Astrocyte (in vitro differentiated cells and primary cell): ENCODE data around the gene NPTX2. TPM values are rescaled to one million over a fixed set of nuclear protein-coding genes. Genes with fewer than 3 reads are reported as not detected.

Source experiments
- DNase-seq: peaks from one replicate; pipeline ENCODE4 v3.0.0-alpha.2; 2010; ENCODE audit warnings: low read depth
- FAIRE-seq: peaks from 2 replicates; lab custom pipeline; 2011; peaks lifted over from hg19 to GRCh38; lab: Jason Lieb, UNC
- H2AFZ ChIP-seq: 2 replicates; pipeline ENCODE4 v1.6.0; 2012; ENCODE audit warnings: low read depth, low read length, inconsistent platforms
- H3K27ac ChIP-seq: 2 replicates; pipeline ENCODE4 v1.5.1; 2011; ENCODE audit warnings: low read depth, low read length, inconsistent platforms
- H3K27me3 ChIP-seq: 2 replicates; pipeline ENCODE4 v1.6.0; 2011; ENCODE audit warnings: low read length, inconsistent platforms; ENCODE audit not compliant: insufficient read depth
- H3K36me3 ChIP-seq: 2 replicates; pipeline ENCODE4 v1.5.1; 2011; ENCODE audit warnings: low read length, inconsistent platforms; ENCODE audit not compliant: insufficient read depth
- H3K4me1 ChIP-seq: 2 replicates; pipeline ENCODE4 v1.5.1; 2011; ENCODE audit warnings: low read length, inconsistent platforms; ENCODE audit not compliant: insufficient read depth
- H3K4me2 ChIP-seq: 2 replicates; pipeline ENCODE4 v1.6.0; 2012; ENCODE audit warnings: low read length, inconsistent platforms
- H3K4me3 ChIP-seq: 2 replicates; pipeline ENCODE4 v1.5.1; 2011; ENCODE audit warnings: low read depth, mild to moderate bottlenecking, low read length, inconsistent platforms; ENCODE audit not compliant: insufficient read depth
- H3K79me2 ChIP-seq: 2 replicates; pipeline ENCODE4 v1.6.0; 2012; ENCODE audit warnings: mild to moderate bottlenecking, low read length, inconsistent platforms; ENCODE audit not compliant: insufficient read depth
- H3K9ac ChIP-seq: 2 replicates; pipeline ENCODE4 v1.6.0; 2012; ENCODE audit warnings: mild to moderate bottlenecking, low read length, inconsistent platforms
- H3K9me3 ChIP-seq: 2 replicates; pipeline ENCODE4 v1.5.1; 2012; ENCODE audit warnings: low read depth, mild to moderate bottlenecking, low read length, inconsistent platforms; ENCODE audit not compliant: insufficient read depth
- H4K20me1 ChIP-seq: 2 replicates; pipeline ENCODE4 v1.6.0; 2012; ENCODE audit warnings: low read length, inconsistent platforms; ENCODE audit not compliant: insufficient read depth
- H3K27ac Mint-ChIP-seq: one replicate; pipeline ENCODE4 v1.8.0; 2021; ENCODE audit warnings: mild to moderate bottlenecking, mixed read lengths; ENCODE audit not compliant: unreplicated experiment
- H3K27me3 Mint-ChIP-seq: one replicate; pipeline ENCODE4 v1.8.0; 2021; ENCODE audit warnings: low read depth, mixed read lengths; ENCODE audit not compliant: unreplicated experiment
- H3K36me3 Mint-ChIP-seq: one replicate; pipeline ENCODE4 v1.8.0; 2021; ENCODE audit warnings: low read depth, mixed read lengths; ENCODE audit not compliant: unreplicated experiment
- H3K4me1 Mint-ChIP-seq: one replicate; pipeline ENCODE4 v1.8.0; 2021; ENCODE audit warnings: low read depth, mixed read lengths; ENCODE audit not compliant: unreplicated experiment
- H3K4me3 Mint-ChIP-seq: one replicate; pipeline ENCODE4 v1.8.0; 2021; ENCODE audit warnings: mild to moderate bottlenecking, moderate library complexity, mixed read lengths; ENCODE audit not compliant: unreplicated experiment
- H3K9me3 Mint-ChIP-seq: one replicate; pipeline ENCODE4 v1.8.0; 2021; ENCODE audit warnings: mild to moderate bottlenecking, mixed read lengths; ENCODE audit not compliant: unreplicated experiment
- CTCF ChIP-seq: IDR thresholded peaks from 2 replicates; pipeline ENCODE4 v1.5.1; 2011; ENCODE audit warnings: low read depth, mild to moderate bottlenecking, inconsistent platforms, low read length, moderate library complexity; ENCODE audit not compliant: insufficient read depth
- EZH2 ChIP-seq: IDR thresholded peaks from 2 replicates; pipeline ENCODE4 v1.6.1; 2012; ENCODE audit warnings: mild to moderate bottlenecking, low read length, inconsistent platforms; ENCODE audit not compliant: insufficient read depth
- total RNA-seq: library from RNA; stranded (reverse); gene quantifications from 2 replicates; pipeline ENCODE4 v1.2.1, GENCODE V29; 2021

The NPTX2 gene
- total RNA-seq, 1 donor from 2014 or later = 2.4 TPM

GRCh38 chr7:98603399-98603788 is 13.7 kb upstream of the NPTX2 start:
- Mint-ChIP-seq H3K9me3 (peaks cover 3% of the 10 kb centered on the region), H3K4me1 (no peaks in the 10 kb centered on the region), H3K27me3 (peaks cover 27% of the 10 kb centered on the region), H3K36me3 (no peaks in the 10 kb centered on the region), H3K4me3 (no peak overlapping the region), H3K27ac (no peak overlapping the region)
- no peak overlapping the region for H3K4me3 ChIP-seq
- no peaks in the 10 kb centered on the region for H3K79me2 ChIP-seq
- no peaks in the 10 kb centered on the region for H3K36me3 ChIP-seq
- no peak for FAIRE-seq
- no peak overlapping the region for H2AFZ ChIP-seq
- H3K9me3 ChIP-seq = no peaks in the 10 kb centered on the region
- H3K27ac ChIP-seq = no peak overlapping the region
- no peak overlapping the region for H3K9ac ChIP-seq
- H4K20me1 ChIP-seq = no peaks in the 10 kb centered on the region
- H3K27me3 ChIP-seq = peaks cover 2% of the 10 kb centered on the region
- DNase-seq = no peak
- no peak overlapping the region for H3K4me2 ChIP-seq
- H3K4me1 ChIP-seq = no peaks in the 10 kb centered on the region
- TF ChIP-seq EZH2 (no peak), CTCF (no peak)

GRCh38 chr7:98613601-98614425 is 3.3 kb upstream of the NPTX2 start:
- no peaks in the 10 kb centered on the region for H3K4me1 Mint-ChIP-seq
- peak; percentile 34 for DNase-seq
- peaks cover 18% of the 10 kb centered on the region for H3K27me3 ChIP-seq
- H3K36me3 Mint-ChIP-seq = no peaks in the 10 kb centered on the region
- H4K20me1 ChIP-seq = no peaks in the 10 kb centered on the region
- H3K9me3 Mint-ChIP-seq = no peaks in the 10 kb centered on the region
- no peak overlapping the region for H3K4me3 ChIP-seq
- H3K4me2 ChIP-seq = no peak overlapping the region
- no peaks in the 10 kb centered on the region for H3K9me3 ChIP-seq
- H3K4me3 Mint-ChIP-seq = no peak overlapping the region
- H3K27me3 Mint-ChIP-seq = peaks cover 73% of the 10 kb centered on the region
- H3K4me1 ChIP-seq = no peaks in the 10 kb centered on the region
- no peak for FAIRE-seq
- TF ChIP-seq EZH2 (no peak), CTCF (no peak)
- H2AFZ ChIP-seq = no peak overlapping the region
- no peak overlapping the region for H3K9ac ChIP-seq
- no peaks in the 10 kb centered on the region for H3K36me3 ChIP-seq
- no peak overlapping the region for H3K27ac ChIP-seq
- H3K27ac Mint-ChIP-seq = no peak overlapping the region
- no peaks in the 10 kb centered on the region for H3K79me2 ChIP-seq

- Histone ChIP-seq H3K9ac (no peak overlapping the region), H3K27ac (no peak overlapping the region), H2AFZ (no peak overlapping the region), H3K4me1 (peaks cover 7% of the 10 kb centered on the region), H3K79me2 (no peaks in the 10 kb centered on the region), H4K20me1 (no peaks in the 10 kb centered on the region), H3K4me2 (peak overlapping the region; percentile 60), H3K4me3 (no peak overlapping the region), H3K27me3 (peaks cover 26% of the 10 kb centered on the region), H3K9me3 (no peaks in the 10 kb centered on the region), H3K36me3 (no peaks in the 10 kb centered on the region)
- DNase-seq (no peak), FAIRE-seq (no peak)
- Mint-ChIP-seq H3K27ac (no peak overlapping the region), H3K27me3 (peaks cover 75% of the 10 kb centered on the region), H3K4me1 (peaks cover 11% of the 10 kb centered on the region), H3K4me3 (no peak overlapping the region), H3K36me3 (no peaks in the 10 kb centered on the region), H3K9me3 (no peaks in the 10 kb centered on the region)
- TF ChIP-seq CTCF = no peak
- TF ChIP-seq EZH2 = peak; percentile 47
These were observed 569 bp upstream of the NPTX2 start for GRCh38 chr7:98616381-98617050.
